Measurements from ENCODE around the gene NTRK2.

NTRK2 gene

GRCh38 chr9:84845956-84846900 lies 176.7 kb downstream of the NTRK2 start:
- no peaks in the 10 kb centered on the region for H3K36me3 Mint-ChIP-seq
- H3K27ac Mint-ChIP-seq, result no peak overlapping the region
- H3K4me1 Mint-ChIP-seq (ENCODE audit: low read depth), result no peaks in the 10 kb centered on the region
- H3K27me3 Mint-ChIP-seq, result peaks cover 4% of the 10 kb centered on the region
- H3K9me3 Mint-ChIP-seq (ENCODE audit: low read depth), result no peaks in the 10 kb centered on the region
- H3K4me3 Mint-ChIP-seq, result no peak overlapping the region

DNA sequence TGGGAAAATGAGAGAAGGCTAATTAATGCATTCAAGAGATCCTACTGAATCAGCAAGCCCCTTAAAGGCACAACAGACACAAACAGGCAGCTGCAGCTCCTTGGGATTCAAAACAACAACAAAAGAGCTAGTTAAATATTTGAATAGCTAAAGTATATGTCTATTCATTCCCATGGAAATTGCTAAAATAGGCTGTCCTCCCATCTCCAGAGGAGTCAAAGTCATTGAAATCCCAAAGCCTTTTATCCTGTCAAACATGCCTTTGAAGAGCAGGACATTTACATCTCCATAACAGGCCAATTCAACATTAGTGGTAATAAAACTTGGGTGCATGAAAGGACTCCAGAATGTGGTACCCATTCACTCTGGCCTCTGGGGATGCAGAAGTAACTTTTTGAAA lies 177.4 kb downstream of the NTRK2 start:
- Mint-ChIP-seq H3K27me3 (peaks cover 4% of the 10 kb centered on the region), H3K4me3 (no peak overlapping the region), H3K4me1 (ENCODE audit: low read depth) (no peaks in the 10 kb centered on the region), H3K27ac (no peak overlapping the region), H3K9me3 (ENCODE audit: low read depth) (no peaks in the 10 kb centered on the region), H3K36me3 (no peaks in the 10 kb centered on the region)

DNA sequence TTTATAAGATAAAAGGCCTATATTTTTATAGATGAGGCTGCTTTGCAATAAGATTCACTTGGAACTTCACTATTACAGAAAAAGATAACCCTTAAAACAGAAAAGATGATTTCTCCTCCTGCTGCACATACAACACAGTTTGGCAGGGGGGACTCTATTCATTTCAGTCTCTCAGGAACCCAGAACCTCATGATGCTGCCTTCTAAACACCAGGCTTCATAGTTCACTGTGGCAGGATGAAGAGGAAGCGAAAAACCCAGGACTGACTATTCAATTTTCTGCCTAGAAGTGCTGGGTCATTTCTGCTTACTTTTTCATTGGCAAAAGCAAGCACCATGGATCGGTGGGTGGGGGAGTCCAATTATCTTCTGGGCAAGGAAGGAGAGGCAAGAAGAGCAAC lies 179.5 kb downstream of the NTRK2 start:
- Mint-ChIP-seq H3K27ac (no peak overlapping the region), H3K36me3 (no peaks in the 10 kb centered on the region), H3K9me3 (ENCODE audit: low read depth) (no peaks in the 10 kb centered on the region), H3K4me1 (ENCODE audit: low read depth) (no peaks in the 10 kb centered on the region), H3K27me3 (no peaks in the 10 kb centered on the region), H3K4me3 (no peak overlapping the region)

DNA sequence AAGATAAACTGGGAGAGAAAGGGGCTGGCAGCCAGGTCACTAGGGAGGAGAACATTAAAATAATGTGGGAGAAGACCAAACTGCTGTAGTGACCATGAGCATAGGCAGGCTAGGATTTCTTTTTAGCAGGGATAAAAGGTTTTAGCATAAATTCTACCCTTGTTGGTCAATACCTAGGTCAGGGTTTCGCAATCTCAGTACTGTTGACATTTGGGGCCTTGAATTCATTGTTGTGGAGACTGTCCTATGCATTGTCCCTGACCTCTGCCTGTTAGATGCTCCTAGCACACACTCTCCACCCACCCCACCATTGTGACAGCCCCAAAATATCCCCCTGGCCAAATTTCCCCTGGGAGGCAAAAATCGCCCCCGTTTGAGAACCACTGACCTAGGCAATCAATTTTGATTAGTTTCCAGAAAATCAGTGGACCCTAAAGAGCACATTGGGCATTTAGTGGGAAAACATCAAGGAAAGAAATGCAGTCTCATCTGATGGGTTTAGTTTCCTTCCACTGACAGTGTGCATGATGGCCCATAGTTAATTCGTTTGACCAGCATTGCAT lies 181.4 kb downstream of the NTRK2 start:
- no peak overlapping the region for H3K27ac Mint-ChIP-seq
- no peaks in the 10 kb centered on the region for H3K9me3 Mint-ChIP-seq (ENCODE audit: low read depth)
- H3K4me1 Mint-ChIP-seq (ENCODE audit: low read depth), result no peaks in the 10 kb centered on the region
- no peak overlapping the region for H3K4me3 Mint-ChIP-seq
- no peaks in the 10 kb centered on the region for H3K36me3 Mint-ChIP-seq
- H3K27me3 Mint-ChIP-seq, result no peaks in the 10 kb centered on the region

GRCh38 chr9:84851935-84852585 lies 182.5 kb downstream of the NTRK2 start:
- Mint-ChIP-seq H3K36me3 (no peaks in the 10 kb centered on the region), H3K4me1 (ENCODE audit: low read depth) (no peaks in the 10 kb centered on the region), H3K27ac (no peak overlapping the region), H3K4me3 (no peak overlapping the region), H3K27me3 (no peaks in the 10 kb centered on the region), H3K9me3 (ENCODE audit: low read depth) (no peaks in the 10 kb centered on the region)

DNA sequence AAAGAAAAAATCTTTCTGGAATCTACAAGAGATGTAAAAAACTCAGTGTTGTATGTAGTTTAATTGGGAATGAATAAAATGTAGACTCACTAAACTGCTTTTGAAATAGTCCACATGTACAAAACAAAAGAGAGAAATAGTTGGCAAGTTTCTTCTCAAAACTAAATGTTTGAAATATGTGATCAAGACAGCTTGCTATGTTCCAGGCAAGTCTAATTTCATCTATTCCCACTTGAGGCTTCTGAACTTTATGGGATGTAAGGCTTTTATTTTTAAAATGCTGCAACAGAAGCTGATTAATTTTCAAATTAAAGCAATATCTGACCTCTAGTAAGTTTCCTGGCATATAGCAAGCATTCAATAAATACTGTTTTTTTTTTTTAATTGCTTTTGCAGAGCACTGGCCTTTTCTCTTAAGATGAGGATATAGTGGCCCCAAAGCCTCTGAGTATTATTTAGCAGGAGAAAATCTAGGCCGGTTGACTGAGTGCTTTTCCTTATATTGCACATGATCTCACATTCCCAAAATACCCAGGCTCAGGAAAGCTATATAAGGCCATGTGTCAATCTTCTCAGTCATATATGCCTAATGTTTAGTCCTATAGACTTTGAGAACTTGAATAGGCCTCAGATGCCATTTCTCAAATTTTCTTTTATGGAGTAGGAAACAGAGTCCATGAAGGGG lies 183.2 kb downstream of the NTRK2 start:
- Mint-ChIP-seq H3K4me3 (no peak overlapping the region), H3K4me1 (ENCODE audit: low read depth) (no peaks in the 10 kb centered on the region), H3K27me3 (no peaks in the 10 kb centered on the region), H3K9me3 (ENCODE audit: low read depth) (no peaks in the 10 kb centered on the region), H3K27ac (no peak overlapping the region), H3K36me3 (no peaks in the 10 kb centered on the region)

GRCh38 chr9:84856181-84856632 lies 186.7 kb downstream of the NTRK2 start:
- Mint-ChIP-seq H3K27ac (no peak overlapping the region), H3K36me3 (no peaks in the 10 kb centered on the region), H3K27me3 (peaks cover 3% of the 10 kb centered on the region), H3K4me1 (ENCODE audit: low read depth) (no peaks in the 10 kb centered on the region), H3K4me3 (no peak overlapping the region), H3K9me3 (ENCODE audit: low read depth) (no peaks in the 10 kb centered on the region)

- Mint-ChIP-seq H3K27ac (no peak overlapping the region), H3K27me3 (peaks cover 3% of the 10 kb centered on the region), H3K9me3 (ENCODE audit: low read depth) (no peaks in the 10 kb centered on the region), H3K36me3 (no peaks in the 10 kb centered on the region), H3K4me3 (no peak overlapping the region), H3K4me1 (ENCODE audit: low read depth) (no peaks in the 10 kb centered on the region)
Measured at GRCh38 chr9:84857211-84857610, 187.7 kb downstream of the NTRK2 start.

GRCh38 chr9:84858364-84858763 lies 188.8 kb downstream of the NTRK2 start:
- no peak overlapping the region for H3K27ac Mint-ChIP-seq
- peaks cover 3% of the 10 kb centered on the region for H3K27me3 Mint-ChIP-seq
- no peaks in the 10 kb centered on the region for H3K36me3 Mint-ChIP-seq
- H3K4me1 Mint-ChIP-seq (ENCODE audit: low read depth), result no peaks in the 10 kb centered on the region
- no peak overlapping the region for H3K4me3 Mint-ChIP-seq
- H3K9me3 Mint-ChIP-seq (ENCODE audit: low read depth), result no peaks in the 10 kb centered on the region

DNA sequence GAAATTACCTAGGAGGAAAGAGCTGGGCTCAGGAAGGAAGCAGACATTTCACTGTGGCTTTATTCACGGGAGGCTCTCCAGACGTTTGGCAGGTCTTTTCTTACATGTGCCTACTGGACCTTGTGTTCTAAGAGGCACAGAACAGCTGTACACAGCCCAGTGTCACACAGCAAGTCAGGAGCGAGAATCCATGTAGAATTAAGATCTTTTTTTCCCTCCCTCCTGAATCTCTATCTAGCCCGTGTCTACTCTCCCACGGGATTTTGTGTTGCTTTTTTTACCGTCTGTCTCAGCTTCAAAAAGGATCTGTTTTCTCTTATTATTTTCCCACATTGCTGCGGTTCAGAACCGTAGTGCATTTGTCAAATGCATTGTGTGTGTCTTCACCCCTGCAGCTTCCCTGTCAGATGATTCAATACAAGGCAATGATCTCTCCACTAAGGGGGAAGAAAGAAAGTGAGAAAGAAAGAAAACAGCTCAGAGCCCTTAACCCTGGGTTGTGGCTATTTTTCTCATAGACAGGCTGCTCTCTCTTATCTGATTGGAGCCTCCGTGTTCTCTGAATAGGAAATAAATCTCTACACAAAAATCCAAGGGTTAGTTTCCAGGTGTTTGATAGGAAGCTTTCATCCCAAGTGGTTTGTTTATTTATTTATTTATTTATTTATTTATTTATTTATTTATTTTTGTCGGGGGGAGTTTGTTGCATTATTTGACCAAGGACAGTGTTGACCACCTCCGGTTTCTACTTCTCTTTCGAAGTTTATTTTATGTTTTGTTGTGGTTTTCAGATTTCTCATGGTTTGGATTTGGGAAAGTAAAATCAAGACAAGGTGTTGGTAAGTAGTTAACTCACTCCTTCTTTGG lies 191.0 kb downstream of the NTRK2 start:
- H3K27ac Mint-ChIP-seq, result no peak overlapping the region
- H3K9me3 Mint-ChIP-seq (ENCODE audit: low read depth), result no peaks in the 10 kb centered on the region
- H3K4me3 Mint-ChIP-seq, result no peak overlapping the region
- peaks cover 3% of the 10 kb centered on the region for H3K27me3 Mint-ChIP-seq
- H3K36me3 Mint-ChIP-seq, result no peaks in the 10 kb centered on the region
- H3K4me1 Mint-ChIP-seq (ENCODE audit: low read depth), result no peaks in the 10 kb centered on the region

DNA sequence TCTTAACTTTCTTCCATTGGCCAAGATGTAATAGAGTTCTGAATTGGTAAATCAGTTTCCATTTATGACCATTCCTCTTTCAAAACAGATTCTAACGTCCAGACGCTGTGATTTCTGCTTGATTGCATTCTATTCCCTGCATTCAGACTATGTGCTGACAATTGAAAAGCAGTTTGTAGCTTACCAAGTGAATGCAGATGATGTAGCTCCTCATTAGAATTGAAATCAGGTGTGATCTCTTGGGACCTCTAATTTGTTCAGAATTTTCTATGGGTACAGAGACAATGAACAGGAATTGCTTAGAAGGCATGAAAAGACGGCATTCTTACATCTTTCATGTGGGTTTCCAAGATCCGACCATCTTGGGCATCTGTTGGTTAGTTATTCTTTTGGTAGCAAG lies 191.9 kb downstream of the NTRK2 start:
- H3K4me3 Mint-ChIP-seq, result no peak overlapping the region
- no peaks in the 10 kb centered on the region for H3K4me1 Mint-ChIP-seq (ENCODE audit: low read depth)

GRCh38 chr9:84862308-84862707 lies 192.8 kb downstream of the NTRK2 start:
- no peak overlapping the region for H3K4me3 Mint-ChIP-seq
- no peaks in the 10 kb centered on the region for H3K36me3 Mint-ChIP-seq
- H3K27me3 Mint-ChIP-seq, result peaks cover 3% of the 10 kb centered on the region
- H3K9me3 Mint-ChIP-seq (ENCODE audit: low read depth), result no peaks in the 10 kb centered on the region
- H3K27ac Mint-ChIP-seq, result no peak overlapping the region
- H3K4me1 Mint-ChIP-seq (ENCODE audit: low read depth), result no peaks in the 10 kb centered on the region

More for the DNA sequence above, 191.9 kb downstream of the NTRK2 start:
- peaks cover 3% of the 10 kb centered on the region for H3K27me3 Mint-ChIP-seq
- H3K36me3 Mint-ChIP-seq, result no peaks in the 10 kb centered on the region
- H3K27ac Mint-ChIP-seq, result no peak overlapping the region
- no peaks in the 10 kb centered on the region for H3K9me3 Mint-ChIP-seq (ENCODE audit: low read depth)

- Mint-ChIP-seq H3K4me3 (no peak overlapping the region), H3K36me3 (no peaks in the 10 kb centered on the region), H3K9me3 (ENCODE audit: low read depth) (no peaks in the 10 kb centered on the region), H3K4me1 (ENCODE audit: low read depth) (no peaks in the 10 kb centered on the region), H3K27me3 (peaks cover 3% of the 10 kb centered on the region), H3K27ac (no peak overlapping the region)
Measured at GRCh38 chr9:84862810-84863287, 193.3 kb downstream of the NTRK2 start.

- H3K4me3 Mint-ChIP-seq, result no peak overlapping the region
- no peak overlapping the region for H3K27ac Mint-ChIP-seq
- H3K9me3 Mint-ChIP-seq (ENCODE audit: low read depth), result no peaks in the 10 kb centered on the region
- H3K4me1 Mint-ChIP-seq (ENCODE audit: low read depth), result no peaks in the 10 kb centered on the region
- H3K27me3 Mint-ChIP-seq, result no peaks in the 10 kb centered on the region
- no peaks in the 10 kb centered on the region for H3K36me3 Mint-ChIP-seq
Measured at GRCh38 chr9:84863372-84863771, 193.8 kb downstream of the NTRK2 start.
